HepG2 (cell line): ENCODE data around the gene PHF21B.

Source experiments
- CEBPB ChIP-seq: IDR thresholded peaks from 2 replicates; pipeline ENCODE4 v1.6.1; 2011; ENCODE audit warnings: low read depth, low read length, improper control_type of control experiment, borderline replicate concordance
- ELF1 ChIP-seq: sonication (generic); formaldehyde crosslinking; IDR thresholded peaks from 2 replicates; pipeline ENCODE4 v1.4.0; 2020; ENCODE audit warnings: missing genetic modification reagents
- EP300 ChIP-seq, 3 experiments: sonication (generic) in 1 of 3; formaldehyde crosslinking in 1 of 3; IDR thresholded peaks; 2 replicates each; pipeline versions ENCODE4 v1.5.1 to v1.6.1; 2011 to 2020; ENCODE audit warnings: low read depth in 2 of 3, low read length in 2 of 3, borderline replicate concordance in 1 of 3, improper control_type of control experiment in 1 of 3, mild to moderate bottlenecking in 1 of 3, missing genetic modification reagents in 1 of 3, moderate library complexity in 1 of 3
- EZH2 ChIP-seq: conservative IDR thresholded peaks from 2 replicates; pipeline ENCODE4 v1.6.1; 2012; ENCODE audit warnings: mild to moderate bottlenecking, low read depth, low read length, moderate library complexity
- FIP1L1 ChIP-seq: fragments of 200-400 bp; formaldehyde crosslinking; IDR thresholded peaks from 2 replicates; pipeline ENCODE4 v1.6.1; 2018; ENCODE audit warnings: low read depth, mild to moderate bottlenecking, low read length, moderate library complexity, borderline replicate concordance; ENCODE audit not compliant: insufficient read depth
- ZBTB44 ChIP-seq: sonication (generic); formaldehyde crosslinking; IDR thresholded peaks from 2 replicates; pipeline ENCODE4 v1.4.0; 2020; ENCODE audit warnings: missing genetic modification reagents

- no peak for TF ChIP-seq EZH2
- no peak for TF ChIP-seq ELF1 (CRISPR knock-in tag)
- TF ChIP-seq FIP1L1: no peak
- TF ChIP-seq ZBTB44: no peak
- TF ChIP-seq CEBPB: no peak
- no peak for TF ChIP-seq EP300 (IDR thresholded peaks at IDR 0.05; ENCODE audit: low read depth in 2 of 2, low read length in 2 of 2)
- TF ChIP-seq EP300 (CRISPR knock-in tag; IDR thresholded peaks at IDR 0.05; ENCODE audit: borderline replicate concordance): no peak
Observed at GRCh38 chr22:44955102-44955501, 54.7 kb downstream of the PHF21B start.
